Ectodermal cell (in vitro differentiated cells): ENCODE results near the gene SNX11. TPM values are rescaled to one million over a fixed set of nuclear protein-coding genes. Genes with fewer than 3 reads are reported as not detected.
"Not testable (repeated sequence)": the region's sequence is repeated elsewhere in the genome, so short reads cannot be mapped to it uniquely, and the experiment has no call there.

Source experiments
- H3K27ac ChIP-seq: 2 replicates; pipeline ENCODE4 v1.7.0; 2013; ENCODE audit warnings: mild to moderate bottlenecking, low read depth, low read length; ENCODE audit not compliant: insufficient read depth, poor library complexity, severe bottlenecking
- H3K27me3 ChIP-seq: 2 replicates; pipeline ENCODE4 v1.7.0; 2013; ENCODE audit warnings: mild to moderate bottlenecking, low read length; ENCODE audit not compliant: insufficient read depth, control insufficient read depth, poor library complexity, severe bottlenecking
- H3K36me3 ChIP-seq: one replicate; pipeline ENCODE4 v1.7.0; 2013; ENCODE audit warnings: low read length; ENCODE audit not compliant: control insufficient read depth, insufficient read depth
- H3K4me1 ChIP-seq: one replicate; pipeline ENCODE4 v1.7.0; 2013; ENCODE audit warnings: low read length; ENCODE audit not compliant: control insufficient read depth, insufficient read depth
- H3K4me3 ChIP-seq: 2 replicates; pipeline ENCODE4 v1.7.0; 2013; ENCODE audit warnings: low read depth, low read length, control low read depth; ENCODE audit not compliant: insufficient read depth
- H3K9me3 ChIP-seq: 2 replicates; pipeline ENCODE4 v1.7.0; 2013; ENCODE audit warnings: mild to moderate bottlenecking, low read length, moderate library complexity; ENCODE audit not compliant: control insufficient read depth
- WGBS, 2 experiments: methylation state at CpG; one replicate each; pipeline ENCODE4 v1.1.7; 2013; ENCODE audit warnings: missing lambda C conversion rate in 2 of 2; 5-methylcytosine and 5-hydroxymethylcytosine counted together
- polyA plus RNA-seq, 4 experiments: library from polyadenylated mRNA; stranded (reverse); fragments of 50-300 nt; gene quantifications; one replicate each; pipeline ENCODE4 v1.2.3, GENCODE V29; 2013

Gene SNX11
- 26.1 TPM for polyA plus RNA-seq (2013, experiment 1 of 4)
- 26.5 TPM for polyA plus RNA-seq (2013, experiment 2 of 4)
- 19.6 TPM for polyA plus RNA-seq (2013, experiment 3 of 4)
- polyA plus RNA-seq (2013, experiment 4 of 4), result 23.3 TPM

GRCh38 chr17:48107137-48108055, at the start of gene SNX11:
TSS of gene SNX11 (plus strand) at chr17:48107766. CDS start at chr17:48112044, 4,278 bp downstream.
- Histone ChIP-seq H3K27me3 (no peaks in the 10 kb centered on the region), H3K4me3 (peak within 1 kb of the TSS; percentile 76), H3K27ac (peak within 1 kb of the TSS; percentile 58), H3K36me3 (no peaks in the 10 kb centered on the region), H3K4me1 (peaks cover 9% of the 10 kb centered on the region), H3K9me3 (no peaks in the 10 kb centered on the region)
- WGBS, 2 experiments, result 1 to 2% methylated on average over 64 of the region's 64 CpGs

GRCh38 chr17:48058393-48059124, 49.0 kb upstream of the SNX11 start:
- Histone ChIP-seq H3K27me3 (no peaks in the 10 kb centered on the region), H3K36me3 (peaks cover 34% of the 10 kb centered on the region), H3K9me3 (no peaks in the 10 kb centered on the region), H3K4me1 (peaks cover 20% of the 10 kb centered on the region), H3K27ac (no peak overlapping the region), H3K4me3 (no peak overlapping the region)
- WGBS, 2 experiments, result 94 to 95% methylated on average over 11 of the region's 11 CpGs

GRCh38 chr17:48059125-48059668, 48.4 kb upstream of the SNX11 start:
- no peak overlapping the region for H3K27ac ChIP-seq
- peaks cover 34% of the 10 kb centered on the region for H3K36me3 ChIP-seq
- H3K4me1 ChIP-seq, result peaks cover 14% of the 10 kb centered on the region
- 95 to 96% methylated on average over 32 of the region's 32 CpGs for WGBS, 2 experiments
- H3K9me3 ChIP-seq, result no peaks in the 10 kb centered on the region
- no peaks in the 10 kb centered on the region for H3K27me3 ChIP-seq
- no peak overlapping the region for H3K4me3 ChIP-seq

- H3K4me3 ChIP-seq, result no peak overlapping the region
- H3K27ac ChIP-seq, result no peak overlapping the region
- no peaks in the 10 kb centered on the region for H3K9me3 ChIP-seq
- peaks cover 7% of the 10 kb centered on the region for H3K4me1 ChIP-seq
- WGBS, 2 experiments, result 89 to 91% methylated on average over 7 of the region's 7 CpGs
- H3K36me3 ChIP-seq, result peaks cover 40% of the 10 kb centered on the region
- no peaks in the 10 kb centered on the region for H3K27me3 ChIP-seq
These were observed 47.3 kb upstream of the SNX11 start for GRCh38 chr17:48060249-48060648.

- no peaks in the 10 kb centered on the region for H3K27me3 ChIP-seq
- no peaks in the 10 kb centered on the region for H3K4me1 ChIP-seq
- H3K27ac ChIP-seq, result no peak overlapping the region
- H3K9me3 ChIP-seq, result no peaks in the 10 kb centered on the region
- WGBS, 2 experiments, result 95 to 96% methylated on average over 7 of the region's 7 CpGs
- H3K4me3 ChIP-seq, result no peak overlapping the region
- peaks cover 39% of the 10 kb centered on the region for H3K36me3 ChIP-seq
These were observed 45.3 kb upstream of the SNX11 start for GRCh38 chr17:48062273-48062672.

- WGBS, 2 experiments, result 86 to 89% methylated on average over 3 of the region's 3 CpGs
- no peaks in the 10 kb centered on the region for H3K27me3 ChIP-seq
- no peak overlapping the region for H3K27ac ChIP-seq
- H3K9me3 ChIP-seq, result no peaks in the 10 kb centered on the region
- no peak overlapping the region for H3K4me3 ChIP-seq
- H3K4me1 ChIP-seq, result no peaks in the 10 kb centered on the region
- peaks cover 28% of the 10 kb centered on the region for H3K36me3 ChIP-seq
These were observed 42.9 kb upstream of the SNX11 start for GRCh38 chr17:48064638-48065037.

GRCh38 chr17:48066192-48066591, 41.4 kb upstream of the SNX11 start:
- H3K36me3 ChIP-seq, result peaks cover 40% of the 10 kb centered on the region
- WGBS, 2 experiments, result 80 to 93% methylated on average over 1 of the region's 1 CpG
- no peaks in the 10 kb centered on the region for H3K27me3 ChIP-seq
- no peaks in the 10 kb centered on the region for H3K9me3 ChIP-seq
- H3K4me1 ChIP-seq, result no peaks in the 10 kb centered on the region
- no peak overlapping the region for H3K27ac ChIP-seq
- H3K4me3 ChIP-seq, result no peak overlapping the region

GRCh38 chr17:48066656-48067055, 40.9 kb upstream of the SNX11 start:
- Histone ChIP-seq H3K27me3 (no peaks in the 10 kb centered on the region), H3K36me3 (peaks cover 38% of the 10 kb centered on the region), H3K9me3 (no peaks in the 10 kb centered on the region), H3K27ac (no peak overlapping the region), H3K4me3 (no peak overlapping the region), H3K4me1 (no peaks in the 10 kb centered on the region)
- WGBS, 2 experiments, result 76 to 88% methylated on average over 1 of the region's 1 CpG

GRCh38 chr17:48067245-48067644, 40.3 kb upstream of the SNX11 start:
- no peaks in the 10 kb centered on the region for H3K4me1 ChIP-seq
- 95 to 98% methylated on average over 3 of the region's 3 CpGs for whole genome bisulfite sequencing, 2 experiments
- peaks cover 38% of the 10 kb centered on the region for H3K36me3 ChIP-seq
- no peak overlapping the region for H3K4me3 ChIP-seq
- no peak overlapping the region for H3K27ac ChIP-seq
- H3K9me3 ChIP-seq, result no peaks in the 10 kb centered on the region
- H3K27me3 ChIP-seq, result no peaks in the 10 kb centered on the region

GRCh38 chr17:48067808-48068207, 39.8 kb upstream of the SNX11 start:
- not testable (repeated sequence) for H3K27ac ChIP-seq, H3K27me3 ChIP-seq, H3K4me1 ChIP-seq, H3K4me3 ChIP-seq, H3K9me3 ChIP-seq
- WGBS, 2 experiments, result 88 to 94% methylated on average over 2 of the region's 2 CpGs
- peaks cover 38% of the 10 kb centered on the region for H3K36me3 ChIP-seq
